ENCODE results near the gene CPO. TPM values are rescaled to one million over a fixed set of nuclear protein-coding genes. Genes with fewer than 3 reads are reported as not detected.

The CPO gene, protein sequence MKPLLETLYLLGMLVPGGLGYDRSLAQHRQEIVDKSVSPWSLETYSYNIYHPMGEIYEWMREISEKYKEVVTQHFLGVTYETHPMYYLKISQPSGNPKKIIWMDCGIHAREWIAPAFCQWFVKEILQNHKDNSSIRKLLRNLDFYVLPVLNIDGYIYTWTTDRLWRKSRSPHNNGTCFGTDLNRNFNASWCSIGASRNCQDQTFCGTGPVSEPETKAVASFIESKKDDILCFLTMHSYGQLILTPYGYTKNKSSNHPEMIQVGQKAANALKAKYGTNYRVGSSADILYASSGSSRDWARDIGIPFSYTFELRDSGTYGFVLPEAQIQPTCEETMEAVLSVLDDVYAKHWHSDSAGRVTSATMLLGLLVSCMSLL
- total RNA-seq (0.53 TPM), polyA plus RNA-seq (0.35 TPM)

DNA sequence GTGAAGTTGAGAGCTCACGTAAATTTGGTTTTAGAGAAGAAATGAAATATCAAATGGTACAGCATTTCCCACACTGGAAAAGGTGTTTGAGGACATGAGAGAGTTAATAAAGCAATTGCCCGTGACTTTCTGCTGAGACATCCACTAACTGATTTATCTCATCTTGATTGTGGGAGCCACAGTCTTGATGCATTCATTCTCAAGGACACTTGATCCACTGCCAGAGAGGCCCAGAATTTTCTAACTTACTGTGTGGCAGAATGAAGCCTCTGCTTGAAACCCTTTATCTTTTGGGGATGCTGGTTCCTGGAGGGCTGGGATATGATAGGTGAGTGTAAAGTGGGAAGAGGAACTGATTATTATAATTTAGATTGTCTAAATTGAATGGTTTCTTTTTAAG, at the start of gene CPO:
TSS of gene CPO (plus strand) at position 179 of the 400 bp plus-strand sequence. CDS start at position 261, 82 bp downstream.
- no peak within 1 kb of the TSS for H3K4me3 ChIP-seq (ENCODE audit: low read depth, low read length)
- H3K4me1 ChIP-seq (ENCODE audit: insufficient read depth), result no peaks in the 10 kb centered on the region
- no peak for DNase-seq (ENCODE audit: extremely low spot score)
- H3K27ac ChIP-seq (ENCODE audit: low read depth), result no peak within 1 kb of the TSS
- 83% methylated on average over 2 of the region's 2 CpGs for WGBS
- no peaks in the 10 kb centered on the region for H3K36me3 ChIP-seq (ENCODE audit: insufficient read depth)

DNA sequence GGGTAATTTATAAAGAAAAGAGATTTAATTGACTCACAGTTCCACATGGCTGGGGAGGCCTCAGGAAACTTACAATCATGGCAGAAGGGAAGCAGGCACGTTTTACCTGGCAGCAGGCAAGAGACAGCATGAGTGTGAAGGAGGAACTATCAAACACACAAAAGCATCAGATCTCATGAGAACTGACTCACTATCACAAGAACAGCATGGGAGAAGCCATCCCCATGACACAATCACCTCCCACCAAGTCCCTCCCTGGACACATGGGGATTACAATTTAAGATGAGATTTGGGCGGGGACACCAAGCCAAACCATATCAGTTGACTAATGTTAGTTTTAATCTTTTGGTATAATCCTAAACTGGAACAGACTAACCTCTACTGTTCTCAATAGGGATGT, 49.1 kb upstream of the CPO start:
- no peaks in the 10 kb centered on the region for H3K4me1 ChIP-seq (ENCODE audit: insufficient read depth)
- DNase-seq (ENCODE audit: extremely low spot score), result no peak
- no peak overlapping the region for H3K4me3 ChIP-seq (ENCODE audit: low read depth, low read length)
- peaks cover 2% of the 10 kb centered on the region for H3K36me3 ChIP-seq (ENCODE audit: insufficient read depth)
- WGBS, result 72% methylated on average over 2 of the region's 2 CpGs
- no peak overlapping the region for H3K27ac ChIP-seq (ENCODE audit: low read depth)

DNA sequence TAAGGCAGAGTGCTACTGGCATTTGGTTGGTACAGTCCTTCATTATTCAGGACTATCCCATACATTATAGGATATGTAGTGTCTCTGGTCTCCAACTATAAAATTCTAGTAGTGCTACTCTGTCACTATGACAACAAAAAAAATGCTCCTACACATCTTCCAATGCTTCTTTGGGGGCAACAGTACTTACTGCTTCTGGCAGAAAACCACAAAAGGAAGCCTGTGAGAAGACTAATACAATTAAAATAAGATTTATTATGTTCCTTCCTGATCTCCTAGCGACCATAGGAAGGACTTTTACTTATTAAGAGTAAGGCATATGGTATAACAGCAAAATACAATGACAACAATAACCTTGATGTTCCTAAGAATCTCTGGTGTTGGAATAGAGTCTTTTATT, 48.4 kb upstream of the CPO start:
- Histone ChIP-seq H3K27ac (ENCODE audit: low read depth) (no peak overlapping the region), H3K36me3 (ENCODE audit: insufficient read depth) (peaks cover 2% of the 10 kb centered on the region), H3K4me1 (ENCODE audit: insufficient read depth) (no peaks in the 10 kb centered on the region), H3K4me3 (ENCODE audit: low read depth, low read length) (no peak overlapping the region)
- no peak for DNase-seq (ENCODE audit: extremely low spot score)
- 47% methylated on average over 1 of the region's 1 CpG for WGBS

DNA sequence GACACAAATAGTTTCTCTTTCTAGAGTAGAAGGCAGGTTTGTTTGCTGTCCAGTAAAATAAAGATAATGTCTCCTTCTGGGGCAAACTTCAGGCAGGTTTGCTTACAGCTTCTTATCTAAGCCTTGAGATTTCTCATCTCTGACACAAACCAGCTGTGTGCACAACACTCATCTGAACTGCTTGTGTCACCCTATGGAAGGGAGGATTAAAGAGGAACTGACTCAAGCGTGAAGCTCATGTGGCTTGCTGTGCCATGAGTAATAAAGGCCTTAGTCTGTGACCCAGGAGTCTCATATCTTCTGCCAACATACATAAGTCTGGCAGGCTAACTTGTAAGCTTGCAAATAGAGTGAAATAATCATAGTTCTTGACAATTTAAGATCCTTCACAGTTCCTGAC, 24.2 kb upstream of the CPO start:
- Histone ChIP-seq H3K4me3 (ENCODE audit: low read depth, low read length) (no peak overlapping the region), H3K4me1 (ENCODE audit: insufficient read depth) (no peaks in the 10 kb centered on the region), H3K36me3 (ENCODE audit: insufficient read depth) (no peaks in the 10 kb centered on the region), H3K27ac (ENCODE audit: low read depth) (no peak overlapping the region)
- WGBS, result 12% methylated on average over 1 of the region's 1 CpG
- DNase-seq (ENCODE audit: extremely low spot score), result no peak

DNA sequence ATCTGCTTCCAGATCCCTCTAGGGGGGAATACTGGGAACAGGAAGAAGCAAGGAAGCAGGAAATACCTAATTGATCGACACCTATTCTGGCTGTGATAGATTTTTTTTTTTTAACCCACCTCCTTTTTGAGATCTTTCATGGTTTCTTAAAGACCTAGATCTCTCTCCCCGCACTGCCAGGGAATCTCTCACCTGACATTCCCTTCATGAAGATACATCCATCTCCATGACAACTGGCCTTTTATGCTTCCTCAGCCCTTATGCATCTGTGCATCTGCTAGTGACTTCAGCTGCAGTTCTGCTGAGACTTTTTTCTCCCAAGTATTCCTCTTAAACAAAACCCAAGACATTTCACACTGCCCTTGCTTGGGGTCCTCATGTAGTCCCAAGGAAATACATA, 21.1 kb upstream of the CPO start:
- Histone ChIP-seq H3K36me3 (ENCODE audit: insufficient read depth) (no peaks in the 10 kb centered on the region), H3K27ac (ENCODE audit: low read depth) (no peak overlapping the region), H3K4me1 (ENCODE audit: insufficient read depth) (no peaks in the 10 kb centered on the region), H3K4me3 (ENCODE audit: low read depth, low read length) (no peak overlapping the region)
- 58% methylated on average over 2 of the region's 2 CpGs for WGBS
- DNase-seq (ENCODE audit: extremely low spot score), result no peak

DNA sequence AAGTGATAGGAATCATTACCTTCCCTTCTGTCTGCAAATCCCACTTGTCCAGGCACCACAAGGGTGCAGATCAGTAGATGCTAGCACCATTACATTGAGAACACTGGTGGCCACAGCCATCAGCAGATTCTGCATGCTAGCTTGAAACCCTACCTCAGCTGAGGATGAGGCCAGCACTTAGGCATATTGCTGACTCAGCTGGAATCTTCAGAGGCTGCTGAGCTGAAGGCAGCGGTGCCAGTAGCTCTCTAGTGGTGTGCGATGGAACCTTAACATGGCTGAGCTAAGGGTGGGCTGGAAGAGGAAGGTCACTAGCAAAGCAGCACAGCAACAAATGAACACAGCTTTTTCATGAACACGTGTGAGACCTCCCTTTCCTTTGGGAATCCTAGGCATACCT, 19.0 kb upstream of the CPO start:
- Histone ChIP-seq H3K27ac (ENCODE audit: low read depth) (no peak overlapping the region), H3K4me3 (ENCODE audit: low read depth, low read length) (no peak overlapping the region), H3K36me3 (ENCODE audit: insufficient read depth) (no peaks in the 10 kb centered on the region), H3K4me1 (ENCODE audit: insufficient read depth) (no peaks in the 10 kb centered on the region)
- DNase-seq (ENCODE audit: extremely low spot score), result no peak
- WGBS, result 79% methylated on average over 3 of the region's 3 CpGs

DNA sequence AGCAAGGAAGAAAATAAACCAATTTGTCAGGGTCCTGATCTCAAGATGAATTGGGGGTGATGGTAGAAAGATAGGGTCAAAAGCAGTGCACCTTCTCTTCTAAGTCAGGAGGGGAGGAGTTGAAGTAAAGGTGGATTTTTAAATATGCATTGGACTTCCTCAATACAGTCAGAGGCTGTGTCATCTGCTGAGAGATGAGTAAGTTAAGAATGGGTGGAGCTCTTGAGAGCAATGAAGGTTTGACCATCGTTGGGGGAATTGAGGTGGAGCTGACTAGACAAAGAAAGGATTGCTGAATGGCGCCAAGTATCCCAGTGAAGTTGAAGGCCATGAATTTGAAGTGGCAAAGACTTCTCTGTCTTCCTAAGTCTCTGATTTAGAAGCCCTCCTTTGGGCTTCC, 18.4 kb upstream of the CPO start:
- no peaks in the 10 kb centered on the region for H3K4me1 ChIP-seq (ENCODE audit: insufficient read depth)
- DNase-seq (ENCODE audit: extremely low spot score), result no peak
- no peak overlapping the region for H3K27ac ChIP-seq (ENCODE audit: low read depth)
- no peak overlapping the region for H3K4me3 ChIP-seq (ENCODE audit: low read depth, low read length)
- H3K36me3 ChIP-seq (ENCODE audit: insufficient read depth), result no peaks in the 10 kb centered on the region
- WGBS, result 83% methylated on average over 2 of the region's 2 CpGs

DNA sequence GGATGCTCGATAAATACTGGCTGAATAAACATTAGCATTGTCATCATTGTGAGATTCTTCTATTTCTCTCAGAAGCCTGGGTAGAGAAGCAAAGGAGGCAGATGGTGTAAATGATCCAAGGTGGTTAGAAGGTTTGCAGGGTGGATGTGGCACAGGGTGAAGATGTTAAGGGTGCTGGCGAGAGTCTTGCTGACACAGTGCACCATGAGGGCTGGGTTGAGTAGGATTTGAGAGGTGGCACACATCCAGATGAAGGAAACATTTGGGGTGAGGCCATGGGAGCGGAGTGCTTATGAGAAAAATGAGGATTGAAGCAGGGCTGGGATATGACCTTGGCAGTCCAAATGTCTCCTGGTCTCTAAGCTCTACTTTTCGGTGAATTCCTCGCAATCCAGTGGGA, 17.8 kb upstream of the CPO start:
- Histone ChIP-seq H3K4me3 (ENCODE audit: low read depth, low read length) (no peak overlapping the region), H3K36me3 (ENCODE audit: insufficient read depth) (no peaks in the 10 kb centered on the region), H3K4me1 (ENCODE audit: insufficient read depth) (no peaks in the 10 kb centered on the region), H3K27ac (ENCODE audit: low read depth) (no peak overlapping the region)
- 78% methylated on average over 5 of the region's 5 CpGs for WGBS
- DNase-seq (ENCODE audit: extremely low spot score), result no peak

DNA sequence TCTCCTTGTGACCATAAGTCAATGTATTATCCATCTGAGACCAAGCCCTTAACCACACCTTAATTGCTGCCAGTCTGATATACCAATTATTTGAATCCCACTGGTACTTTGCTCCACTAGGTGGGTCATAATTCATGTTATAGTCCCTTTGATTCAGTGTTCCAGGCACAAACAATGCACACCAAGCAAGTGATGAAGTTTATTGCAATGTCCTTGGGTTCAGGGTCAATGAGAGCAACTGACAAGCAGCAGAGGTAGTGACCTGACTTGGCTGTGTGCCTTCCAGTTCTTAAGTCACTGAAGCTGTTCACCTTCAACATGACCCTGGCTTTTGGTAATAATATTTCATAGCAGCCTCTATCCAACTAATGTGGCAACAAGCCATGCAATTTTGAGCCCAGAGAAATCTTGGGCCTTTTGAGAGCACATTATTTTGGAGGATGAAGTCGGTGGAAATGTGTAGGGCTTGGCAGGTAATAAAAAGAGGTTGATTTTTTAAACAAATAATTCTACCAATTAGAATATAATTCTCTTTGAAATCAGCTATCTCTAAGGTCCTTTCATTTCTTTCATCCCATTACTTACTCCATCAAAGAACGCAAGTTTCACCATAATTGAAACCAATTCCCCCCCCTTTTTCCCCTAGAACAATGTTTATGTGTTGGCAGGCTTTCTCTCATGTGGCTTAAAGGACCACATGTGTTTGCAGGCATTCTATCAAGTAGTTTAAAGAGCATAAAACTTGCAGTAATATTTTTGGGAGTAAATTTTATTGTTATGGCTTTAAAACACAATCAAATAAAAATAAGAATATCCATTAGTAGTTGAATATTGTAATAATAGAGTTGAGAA, 3.1 kb upstream of the CPO start:
- DNase-seq (ENCODE audit: extremely low spot score), result peak; percentile 40
- H3K4me1 ChIP-seq (ENCODE audit: insufficient read depth), result no peaks in the 10 kb centered on the region
- WGBS, result 29% methylated on average over 2 of the region's 2 CpGs

DNA sequence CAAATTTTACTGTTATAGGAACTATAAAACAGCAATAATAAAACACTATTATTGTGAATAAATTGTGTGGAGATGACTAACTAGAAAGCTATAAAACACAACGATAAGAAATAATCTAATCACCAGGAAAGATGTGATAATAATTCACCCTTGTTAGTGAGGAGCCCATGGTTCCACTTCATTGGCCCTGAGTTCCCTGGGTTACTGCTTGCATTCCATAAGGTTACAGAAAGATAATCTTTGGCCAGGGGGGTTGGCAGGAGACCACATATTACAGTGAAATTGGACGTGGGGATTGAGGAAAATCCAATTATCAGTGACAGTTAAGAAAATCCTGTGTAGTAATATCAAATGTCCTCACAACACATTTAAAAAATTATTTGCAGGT, 2.5 kb upstream of the CPO start:
- Histone ChIP-seq H3K4me3 (ENCODE audit: low read depth, low read length) (no peak overlapping the region), H3K4me1 (ENCODE audit: insufficient read depth) (no peaks in the 10 kb centered on the region), H3K27ac (ENCODE audit: low read depth) (no peak overlapping the region), H3K36me3 (ENCODE audit: insufficient read depth) (no peaks in the 10 kb centered on the region)
- 16% methylated on average over 2 of the region's 2 CpGs for WGBS
- DNase-seq (ENCODE audit: extremely low spot score), result no peak

More for the DNA sequence above, 3.1 kb upstream of the CPO start:
- H3K4me3 ChIP-seq (ENCODE audit: low read depth, low read length), result no peak overlapping the region
- H3K36me3 ChIP-seq (ENCODE audit: insufficient read depth), result no peaks in the 10 kb centered on the region
- H3K27ac ChIP-seq (ENCODE audit: low read depth), result no peak overlapping the region

DNA sequence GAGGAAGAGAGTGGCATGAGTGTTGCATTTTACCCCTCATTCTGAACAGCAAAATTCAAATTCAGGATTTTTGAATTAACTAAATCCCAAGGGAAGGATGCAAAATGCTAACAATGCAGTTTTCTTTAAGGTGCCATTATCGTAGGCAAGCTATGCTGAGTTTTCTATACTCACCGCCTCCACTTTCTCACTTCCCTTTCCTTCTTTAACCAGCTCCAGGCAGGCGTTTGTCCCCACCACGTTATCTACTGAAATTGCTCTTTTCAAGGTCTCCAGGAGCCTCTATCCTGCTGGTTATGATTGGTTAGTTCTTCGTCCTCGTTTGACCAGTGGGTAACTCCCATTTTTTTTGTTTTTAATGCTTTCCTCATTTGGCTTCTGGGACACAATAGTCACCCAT, 1.8 kb upstream of the CPO start:
- no peak overlapping the region for H3K4me3 ChIP-seq (ENCODE audit: low read depth, low read length)
- WGBS, result 81% methylated on average over 6 of the region's 6 CpGs

DNA sequence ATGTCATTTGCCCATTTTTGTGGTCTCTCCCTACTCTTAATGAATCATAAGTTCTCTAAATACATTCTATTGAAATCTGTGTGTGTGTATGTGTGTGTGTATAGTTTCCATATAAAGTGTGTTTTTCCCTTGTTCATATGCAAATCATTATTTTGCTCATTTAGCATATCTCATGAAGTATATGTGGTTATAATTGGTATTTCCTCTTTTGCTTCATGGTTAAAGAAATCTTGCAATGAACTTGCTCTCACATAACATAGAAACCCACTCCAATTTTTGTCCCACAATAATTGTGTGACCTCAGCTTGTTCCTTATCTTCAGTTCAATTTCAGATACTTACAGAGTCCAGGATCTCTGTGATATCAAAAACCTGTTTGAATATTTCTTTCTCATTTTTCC, 1.2 kb downstream of the CPO start:
- DNase-seq (ENCODE audit: extremely low spot score), result no peak
- H3K4me1 ChIP-seq (ENCODE audit: insufficient read depth), result no peaks in the 10 kb centered on the region
- H3K4me3 ChIP-seq (ENCODE audit: low read depth, low read length), result no peak overlapping the region
- H3K36me3 ChIP-seq (ENCODE audit: insufficient read depth), result no peaks in the 10 kb centered on the region
- H3K27ac ChIP-seq (ENCODE audit: low read depth), result no peak overlapping the region

More for the DNA sequence above, 1.8 kb upstream of the CPO start:
- Histone ChIP-seq H3K36me3 (ENCODE audit: insufficient read depth) (no peaks in the 10 kb centered on the region), H3K4me1 (ENCODE audit: insufficient read depth) (no peaks in the 10 kb centered on the region), H3K27ac (ENCODE audit: low read depth) (no peak overlapping the region)
- no peak for DNase-seq (ENCODE audit: extremely low spot score)

DNA sequence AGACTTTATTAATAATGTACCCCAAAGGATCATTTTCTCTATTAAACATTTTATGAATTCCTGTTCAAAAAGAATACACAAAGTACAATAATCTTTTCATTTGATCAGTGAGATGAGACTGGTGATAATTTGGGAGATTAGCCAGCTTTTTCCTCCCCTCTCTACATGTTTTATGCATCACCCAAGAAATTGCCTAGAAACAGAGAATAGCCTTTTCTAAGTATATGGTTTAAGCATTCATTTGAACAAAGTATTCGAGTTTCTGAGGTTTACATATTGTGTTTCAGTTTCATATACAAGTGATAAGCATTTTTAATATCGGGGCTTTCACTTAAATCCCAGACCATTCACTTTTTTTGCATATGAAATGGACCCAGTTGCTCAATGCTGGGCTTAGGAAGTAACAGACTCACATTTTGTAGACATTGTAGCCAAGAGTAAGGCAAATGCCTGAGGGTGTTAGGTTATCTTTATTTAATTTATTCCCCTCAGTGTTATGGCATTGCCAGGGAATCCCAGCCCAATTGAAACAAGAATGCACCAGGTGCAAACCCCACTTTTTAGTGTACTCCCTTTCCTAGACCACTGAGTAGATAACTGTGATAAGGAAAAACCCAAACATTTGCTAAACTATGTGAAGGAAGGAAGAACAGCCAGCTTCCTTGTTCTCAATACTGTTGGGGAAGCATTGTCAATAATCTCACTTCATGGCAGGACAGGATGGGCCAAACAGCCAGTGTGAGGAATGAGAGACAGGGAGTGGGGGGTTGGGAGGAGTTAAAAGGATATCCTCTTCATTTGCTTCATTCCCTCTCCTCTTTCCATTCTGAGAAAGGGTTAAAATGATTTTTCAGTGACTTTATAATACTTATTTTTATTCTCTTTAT, 3.5 kb downstream of the CPO start:
- Histone ChIP-seq H3K36me3 (ENCODE audit: insufficient read depth) (no peaks in the 10 kb centered on the region), H3K4me3 (ENCODE audit: low read depth, low read length) (no peak overlapping the region), H3K4me1 (ENCODE audit: insufficient read depth) (no peaks in the 10 kb centered on the region), H3K27ac (ENCODE audit: low read depth) (no peak overlapping the region)
- no peak for DNase-seq (ENCODE audit: extremely low spot score)
- 50% methylated on average over 2 of the region's 2 CpGs for WGBS

Measured in urinary bladder (tissue), 4 donors.